Stimulated activated CD8-positive, alpha-beta memory T cell treated with anti-CD3 and anti-CD28 coated beads, Interleukin-12 subunit alpha, Interleukin-12 subunit beta, amount 100 ng/mL, for 24 hours (primary cell): ENCODE results near the gene ITGA1.
"Not testable (repeated sequence)": the region's sequence is repeated elsewhere in the genome, so short reads cannot be mapped to it uniquely, and the experiment has no call there.

Experiments used
- DNase-seq: peaks from one replicate; pipeline ENCODE4 v3.0.0-alpha.2; 2020; ENCODE audit errors: extremely low read depth

ITGA1 gene

GRCh38 chr5:52800394-52801213, 12.9 kb downstream of the ITGA1 start:
- peak; percentile 17 for DNase-seq

DNA sequence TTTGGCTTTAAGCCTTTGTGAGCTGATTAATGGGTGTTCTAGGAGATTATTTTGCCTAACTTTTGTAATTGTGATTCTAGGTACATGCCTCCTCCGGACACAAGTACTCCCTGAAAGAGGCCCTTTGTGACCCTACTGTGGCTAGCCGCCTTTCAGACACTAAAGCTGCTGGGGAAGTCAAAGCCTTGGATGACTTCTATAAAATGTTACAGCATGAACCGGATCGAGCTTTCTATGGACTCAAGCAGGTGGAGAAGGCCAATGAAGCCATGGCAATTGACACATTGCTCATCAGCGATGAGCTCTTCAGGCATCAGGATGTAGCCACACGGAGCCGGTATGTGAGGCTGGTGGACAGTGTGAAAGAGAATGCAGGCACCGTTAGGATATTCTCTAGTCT, 13.6 kb downstream of the ITGA1 start:
- no peak for DNase-seq

DNA sequence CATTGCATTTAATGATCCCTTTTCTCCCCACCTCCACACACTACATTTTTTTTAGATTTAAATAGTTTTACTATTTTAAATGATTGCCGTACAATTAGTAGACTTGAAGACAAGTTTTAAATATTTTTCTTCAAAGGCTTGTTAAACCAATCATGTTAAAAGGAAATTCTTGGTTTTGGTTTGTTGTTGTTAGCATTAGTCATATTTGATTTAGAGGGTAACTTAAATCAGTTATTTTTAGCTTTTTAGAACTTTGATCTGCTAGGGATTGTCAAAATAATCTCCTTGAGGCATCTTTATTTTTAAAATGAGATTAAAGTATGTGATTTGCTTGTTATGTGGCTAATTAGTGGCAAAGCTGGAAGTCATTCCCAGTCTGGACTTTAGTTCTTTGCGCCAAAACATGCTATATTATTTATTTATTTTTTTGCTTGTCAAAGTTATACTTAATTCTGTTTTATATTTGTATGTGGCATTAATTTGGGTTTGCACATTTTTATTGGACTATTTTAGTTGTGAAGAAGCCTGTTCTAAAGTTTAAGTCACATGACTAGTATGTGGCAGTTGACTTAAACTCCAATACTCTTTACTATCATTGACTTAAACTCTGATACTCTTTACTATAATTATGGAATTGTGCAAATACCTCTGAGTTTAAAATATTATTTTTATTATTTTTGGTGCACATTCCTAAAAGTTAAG, 14.7 kb downstream of the ITGA1 start:
- DNase-seq: no peak

GRCh38 chr5:52802974-52803336, 15.2 kb downstream of the ITGA1 start:
- DNase-seq: no peak

GRCh38 chr5:52804387-52804791, 16.7 kb downstream of the ITGA1 start:
- no peak for DNase-seq

DNA sequence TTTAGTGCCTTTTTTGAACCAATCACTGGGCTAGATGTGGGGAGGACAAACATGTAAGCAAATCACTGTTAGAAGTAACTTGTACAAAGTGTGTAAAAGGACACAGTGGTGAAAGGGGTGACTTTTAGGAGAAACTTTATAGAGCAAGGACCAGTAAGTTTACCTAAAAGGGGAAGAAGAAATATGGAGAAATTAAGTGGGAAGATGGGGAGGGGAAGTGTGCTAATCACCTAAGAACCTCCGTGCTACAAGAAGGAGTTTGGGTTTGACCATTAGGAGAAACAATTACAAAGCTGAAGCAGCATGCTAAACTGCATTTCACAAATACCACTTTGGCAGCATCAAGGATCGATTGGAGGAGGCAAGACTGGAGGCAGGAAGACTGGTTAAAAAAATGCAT, 17.3 kb downstream of the ITGA1 start:
- no peak for DNase-seq

DNA sequence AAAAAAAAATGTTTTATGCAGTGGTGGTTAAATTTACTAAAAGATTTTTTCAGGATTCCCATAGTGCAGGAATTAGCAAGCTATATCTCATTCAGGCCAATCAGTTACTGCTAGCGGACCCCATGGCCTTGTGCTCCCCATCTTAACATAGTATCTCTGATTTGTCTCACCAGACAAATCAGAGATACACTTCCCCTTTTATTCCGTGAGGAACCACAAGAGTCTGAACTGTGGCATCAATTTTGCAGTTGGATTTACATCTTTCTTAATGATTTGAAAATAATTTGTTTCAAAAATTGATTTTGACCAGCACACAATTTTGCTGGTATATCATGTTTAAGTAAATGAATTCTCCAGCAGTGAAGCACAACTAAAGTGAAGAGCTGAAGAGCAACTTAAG, 17.9 kb downstream of the ITGA1 start:
- no peak for DNase-seq

- no peak for DNase-seq
These were observed 19.3 kb downstream of the ITGA1 start for GRCh38 chr5:52807037-52807436.

DNA sequence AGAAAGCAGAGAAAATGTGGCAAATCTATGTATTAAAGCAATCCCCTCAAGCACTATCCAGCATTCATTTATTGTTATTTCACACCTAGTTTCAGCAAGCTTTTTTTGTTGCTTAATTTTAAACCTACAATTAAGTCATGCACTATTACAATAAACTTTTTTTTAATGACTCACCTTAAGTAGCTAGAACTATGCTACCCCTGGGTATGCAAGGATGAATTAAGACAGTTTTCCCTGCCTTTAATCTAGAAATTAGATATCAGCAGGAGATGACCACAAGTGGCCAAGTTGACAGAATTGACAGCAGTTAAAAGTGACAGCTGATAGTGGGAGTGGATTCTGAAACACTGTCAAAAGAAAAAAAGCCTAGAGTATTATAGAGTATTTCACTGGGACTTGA, 20.0 kb downstream of the ITGA1 start:
- DNase-seq: no peak

DNA sequence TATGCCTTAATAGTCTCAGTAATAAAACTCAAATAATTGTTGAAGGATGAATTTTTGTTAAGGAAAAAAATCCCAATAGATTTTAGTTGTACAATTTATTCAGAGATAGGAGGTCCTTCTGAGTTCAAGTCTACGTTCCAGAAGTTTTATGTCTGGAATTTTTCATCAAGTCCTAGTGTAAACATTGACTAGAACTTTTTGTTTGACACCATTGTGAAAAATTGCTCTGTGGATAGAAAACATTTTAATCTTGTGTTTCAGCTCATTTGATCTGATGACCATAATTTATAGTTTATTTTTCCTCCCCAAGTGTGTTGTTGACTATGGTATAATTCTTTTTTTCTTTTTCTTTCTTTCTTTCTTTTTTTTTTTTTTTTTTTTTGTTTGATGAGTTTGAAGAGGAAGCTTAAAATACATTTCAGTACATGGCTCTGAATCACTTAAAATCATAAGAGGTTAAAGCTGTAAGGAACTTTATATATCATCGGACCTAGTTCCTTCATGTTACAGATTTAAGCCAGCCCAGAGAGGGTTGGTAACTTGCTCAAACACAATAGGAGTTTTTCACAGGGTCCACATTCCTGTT, 20.7 kb downstream of the ITGA1 start:
- no peak for DNase-seq

DNA sequence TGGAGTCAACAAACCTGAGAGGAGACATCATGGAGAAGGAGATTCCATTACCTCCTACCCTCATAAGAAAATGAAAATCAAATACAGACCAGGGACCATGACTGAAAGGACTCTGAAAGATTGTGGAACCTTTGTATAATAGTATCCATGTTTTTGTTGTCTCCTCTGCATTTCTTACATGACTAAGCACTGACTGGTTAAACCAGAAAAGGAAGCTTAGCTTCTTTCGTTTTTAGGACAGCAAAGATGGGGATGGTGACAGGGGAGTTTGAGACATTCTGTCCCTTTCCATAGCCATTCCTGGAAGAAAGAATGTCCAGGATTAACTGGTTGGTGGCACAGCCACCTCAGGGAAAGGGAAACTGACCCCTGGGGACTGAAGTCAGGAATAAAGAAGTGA, 22.2 kb downstream of the ITGA1 start:
- no peak for DNase-seq

DNA sequence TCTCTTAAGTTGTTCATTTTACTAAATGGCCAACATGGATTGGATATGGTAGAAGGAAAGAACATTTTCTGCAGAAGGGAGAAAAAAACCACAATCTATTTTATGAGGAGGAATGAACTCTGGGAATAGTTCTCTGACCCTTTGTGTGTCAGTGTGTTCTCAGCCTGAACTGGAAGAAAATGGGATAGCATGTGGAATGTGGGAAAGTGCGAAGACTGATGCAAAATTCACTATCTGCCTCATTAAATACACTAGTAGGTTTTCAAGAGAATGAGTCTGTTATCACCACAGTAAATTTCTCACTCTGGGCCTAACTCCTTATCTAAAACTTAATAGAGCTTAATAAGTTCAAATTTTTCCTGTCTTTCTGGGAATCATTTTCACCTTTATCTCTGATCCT, 22.7 kb downstream of the ITGA1 start:
- DNase-seq: no peak

DNA sequence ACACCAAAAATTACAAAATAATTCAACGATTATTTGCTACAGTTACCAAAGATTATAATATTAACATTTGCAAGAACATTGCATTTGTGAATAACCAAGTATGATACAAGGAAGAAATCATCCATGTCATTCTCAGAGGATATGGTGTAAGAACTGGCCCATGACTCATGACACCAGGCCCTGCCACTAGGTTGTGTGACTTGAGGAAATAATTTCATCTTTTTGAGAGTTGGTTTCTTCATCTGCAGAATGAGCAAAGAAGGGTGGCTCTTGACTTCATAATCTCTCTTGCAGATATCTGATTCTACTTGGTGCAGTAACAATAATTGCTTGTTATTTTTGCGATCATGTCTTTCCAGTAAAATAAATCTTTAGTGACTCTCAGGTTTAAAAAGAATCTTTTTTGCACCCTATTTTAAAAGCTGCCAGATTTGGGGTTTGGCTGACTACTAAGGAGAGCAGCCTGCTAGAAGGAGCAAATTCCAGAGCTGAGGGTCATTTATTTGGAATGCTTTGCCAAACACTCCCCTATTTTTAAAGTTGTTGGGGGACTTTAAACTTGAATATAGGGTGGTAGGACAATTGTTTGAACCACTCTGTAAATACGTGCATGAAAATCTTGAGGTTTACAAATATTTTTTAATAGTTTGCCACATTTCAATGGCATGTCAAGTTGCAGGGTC, 23.5 kb downstream of the ITGA1 start:
- DNase-seq: no peak

DNA sequence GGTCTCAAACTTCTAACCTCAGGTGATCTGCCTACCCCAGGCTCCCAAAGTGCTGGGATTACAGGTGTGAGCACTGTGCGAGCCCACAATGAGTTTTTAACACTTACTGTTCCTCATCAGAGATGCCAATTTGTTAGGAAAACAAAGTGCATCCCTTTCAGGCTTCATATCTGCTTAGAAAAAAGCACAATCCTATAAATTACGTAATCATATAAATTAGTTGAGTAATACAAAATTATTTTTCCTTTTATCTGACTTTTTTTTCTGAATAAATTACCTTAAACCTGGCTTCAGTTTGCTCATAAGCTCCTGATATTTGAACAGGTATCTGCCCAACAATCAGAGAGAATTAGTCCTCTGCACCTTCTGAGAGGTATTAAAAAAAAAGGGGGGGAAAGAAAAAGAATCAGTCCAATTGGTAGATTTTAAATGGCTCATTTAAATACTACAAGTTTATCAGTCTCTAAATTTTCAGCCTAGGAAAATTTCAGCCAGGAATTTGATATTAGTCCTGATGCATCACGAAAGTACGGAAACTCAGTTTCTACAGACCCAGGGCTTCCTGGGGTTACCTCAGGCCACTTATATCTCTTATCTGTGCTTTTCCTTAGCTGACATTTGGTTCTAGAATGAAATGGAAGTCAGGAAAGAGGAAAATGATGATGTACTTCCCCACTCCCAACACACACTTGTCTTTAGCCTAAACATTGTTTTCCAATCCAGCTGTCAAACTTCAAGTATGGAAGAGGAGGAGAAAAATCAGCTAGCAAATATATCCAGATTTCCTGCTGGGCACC, 26.8 kb downstream of the ITGA1 start:
- no peak for DNase-seq

- no peak for DNase-seq
These were observed 30.1 kb downstream of the ITGA1 start for GRCh38 chr5:52817818-52818217.

- DNase-seq: no peak
These were observed 30.6 kb downstream of the ITGA1 start for GRCh38 chr5:52818360-52818759.

GRCh38 chr5:52818807-52819206, 31.1 kb downstream of the ITGA1 start:
- not testable (repeated sequence) for DNase-seq

DNA sequence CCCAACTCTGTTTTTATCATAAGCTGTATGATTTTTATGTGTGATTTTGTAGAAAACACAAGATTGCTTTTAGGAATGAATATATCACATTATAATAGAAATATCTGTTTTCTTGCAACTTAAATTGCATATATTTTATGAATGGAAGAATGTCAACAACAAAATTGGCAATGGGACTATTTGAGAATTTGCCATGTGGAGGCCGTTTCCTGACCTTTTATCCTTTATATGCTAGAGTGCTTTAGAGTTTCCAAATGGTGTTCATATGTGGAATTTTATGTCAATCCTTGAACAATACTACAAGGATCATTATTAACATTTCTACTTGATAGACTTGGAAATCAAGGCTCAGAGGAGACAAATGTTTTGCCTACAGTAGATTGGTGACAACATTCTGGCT, 34.2 kb downstream of the ITGA1 start:
- no peak for DNase-seq

GRCh38 chr5:52822437-52822836, 34.7 kb downstream of the ITGA1 start:
- no peak for DNase-seq

DNA sequence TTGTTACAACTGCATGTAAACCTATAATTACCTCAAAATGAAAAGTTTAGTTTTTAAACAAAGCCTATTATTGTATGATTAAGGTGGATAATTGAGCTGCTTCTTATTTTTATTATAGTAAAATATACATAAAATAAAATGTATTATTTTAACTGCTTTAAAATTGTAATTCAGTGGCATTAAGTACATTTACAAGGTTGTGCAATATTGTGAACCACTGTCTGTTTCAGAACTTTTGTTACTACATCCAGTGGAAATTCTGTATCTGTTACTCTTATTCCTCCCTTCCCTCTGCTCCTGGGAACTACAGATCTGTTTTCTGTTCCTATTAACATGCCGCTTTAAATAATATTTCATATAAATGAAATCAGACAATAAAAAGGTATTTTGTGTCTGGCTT, 37.1 kb downstream of the ITGA1 start:
- no peak for DNase-seq

- no peak for DNase-seq
These were observed 38.1 kb downstream of the ITGA1 start for GRCh38 chr5:52825826-52826225.

- no peak for DNase-seq
These were observed 40.1 kb downstream of the ITGA1 start for GRCh38 chr5:52827815-52828214.
